K562 (cell line): ENCODE results near the gene SEPTIN12. TPM values are rescaled to one million over a fixed set of nuclear protein-coding genes. Genes with fewer than 3 reads are reported as not detected.

Source experiments
- C11orf30 ChIP-seq: fragments of 450-650 bp; IDR thresholded peaks from 2 replicates; pipeline ENCODE4 v1.6.1; 2016; ENCODE audit warnings: low read depth, mild to moderate bottlenecking
- CREB1 ChIP-seq, 2 experiments: sonication (generic) in 1 of 2; formaldehyde crosslinking in 1 of 2; IDR thresholded peaks; 2 replicates each; pipeline versions ENCODE4 v1.6.1 to v1.8.0; 2012 to 2022; ENCODE audit warnings: inconsistent platforms in 1 of 2, mild to moderate bottlenecking in 1 of 2, missing genetic modification reagents in 1 of 2, moderate library complexity in 1 of 2
- HDAC1 ChIP-seq, 2 experiments: fragments of 450-650 bp; IDR thresholded peaks; 2 replicates each; pipeline ENCODE4 v1.6.1; 2016 to 2017; ENCODE audit warnings: inconsistent platforms in 1 of 2, mild to moderate bottlenecking in 1 of 2, moderate library complexity in 1 of 2
- HMGN3 ChIP-seq: IDR thresholded peaks from 2 replicates; pipeline ENCODE4 v1.6.1; 2011; ENCODE audit warnings: borderline replicate concordance, low read depth, mild to moderate bottlenecking, mixed read lengths, low read length; ENCODE audit not compliant: insufficient read length; ENCODE audit errors: extremely low read depth
- KLF10 ChIP-seq: fragments of 250-450 bp; sonication (Bioruptor Pico); IDR thresholded peaks from 2 replicates; pipeline ENCODE4 v1.6.1; 2021; ENCODE audit warnings: matching md5 sums
- MXD1 ChIP-seq: fragments of 250-450 bp; sonication (Bioruptor Pico); IDR thresholded peaks from 2 replicates; pipeline ENCODE4 v1.8.0; 2021; ENCODE audit warnings: borderline replicate concordance, mild to moderate bottlenecking, moderate library complexity; ENCODE audit not compliant: poor library complexity, severe bottlenecking
- NFYB ChIP-seq: IDR thresholded peaks from 2 replicates; pipeline ENCODE4 v1.6.1; 2011; ENCODE audit warnings: mild to moderate bottlenecking, moderate library complexity; ENCODE audit not compliant: insufficient read length; ENCODE audit errors: extremely low read depth
- PML ChIP-seq: IDR thresholded peaks from 2 replicates; pipeline ENCODE4 v1.6.1; 2012; ENCODE audit warnings: low read length, inconsistent platforms
- PRMT5 ChIP-seq: sonication (generic); formaldehyde crosslinking; IDR thresholded peaks from 2 replicates; pipeline ENCODE4 v1.5.0; 2020; ENCODE audit warnings: missing genetic modification reagents
- PURB ChIP-seq: sonication (generic); formaldehyde crosslinking; IDR thresholded peaks from 2 replicates; pipeline ENCODE4 v1.9.0; 2021; ENCODE audit warnings: low read depth, mild to moderate bottlenecking, missing genetic modification reagents
- RBBP5 ChIP-seq: fragments of 200-600 bp; sonication (generic); IDR thresholded peaks from 2 replicates; pipeline ENCODE4 v1.6.1; 2012; ENCODE audit warnings: borderline replicate concordance, mild to moderate bottlenecking, low read length, control low read depth, inconsistent platforms; ENCODE audit not compliant: insufficient read depth, poor library complexity, severe bottlenecking
- RBM15 ChIP-seq: fragments of 200-400 bp; formaldehyde crosslinking; IDR thresholded peaks from 2 replicates; pipeline ENCODE4 v1.6.1; 2018; ENCODE audit warnings: mild to moderate bottlenecking, low read length, moderate library complexity; ENCODE audit not compliant: insufficient read depth
- SAFB ChIP-seq: fragments of 200-400 bp; formaldehyde crosslinking; IDR thresholded peaks from 2 replicates; pipeline ENCODE4 v1.6.1; 2017; ENCODE audit warnings: low read depth, low read length, borderline replicate concordance
- SNRNP70 ChIP-seq: fragments of 200-400 bp; formaldehyde crosslinking; optimal IDR thresholded peaks from 2 replicates; pipeline ENCODE3; 2017; ENCODE audit warnings: low read depth, low read length
- SPI1 ChIP-seq: IDR thresholded peaks from 2 replicates; pipeline ENCODE4 v1.6.1; 2011; ENCODE audit warnings: low read depth, low read length, control low read depth, borderline replicate concordance
- TRIM28 ChIP-seq: fragments of 450-650 bp; IDR thresholded peaks from 2 replicates; pipeline ENCODE4 v1.6.1; 2017
- U2AF1 ChIP-seq: fragments of 200-400 bp; formaldehyde crosslinking; optimal IDR thresholded peaks from 2 replicates; pipeline ENCODE3; 2017; ENCODE audit warnings: mild to moderate bottlenecking, low read depth, low read length, moderate library complexity
- ZNF561 ChIP-seq: fragments of 450-650 bp; formaldehyde crosslinking; conservative IDR thresholded peaks from 2 replicates; pipeline ENCODE4 v1.4.0; 2020; ENCODE audit warnings: mild to moderate bottlenecking, moderate library complexity
- ZNF77 ChIP-seq: fragments of 250-450 bp; sonication (Bioruptor Pico); IDR thresholded peaks from 2 replicates; pipeline ENCODE4 v1.5.0; 2020
- polyA plus RNA-seq, 8 experiments: library from polyadenylated mRNA; depleted of rRNA in 4 of 8; stranded (reverse) in 5 of 8; unstranded in 3 of 8; fragments of >200 nt; fragmentation: Nextera tagmentation in 2 of 8; fragmentation: Illumina TruSeq in 1 of 8; extraction: Ambion mirVana in 2 of 8; extraction: Trizol in 1 of 8; gene quantifications; 2 replicates each; pipeline versions ENCODE4 v1.2.1 to v1.2.3, GENCODE V29; 2011 to 2014; ENCODE audit warnings: inconsistent platforms in 1 of 8, missing spikeins in 1 of 8
- total RNA-seq, 7 experiments: library from RNA; depleted of rRNA in 6 of 7; stranded (reverse); fragments of >200 nt in 6 of 7; fragmentation: Illumina TruSeq in 2 of 7; extraction: Trizol in 2 of 7; gene quantifications; 2 replicates each; pipeline versions ENCODE4 v1.2.1 to v1.2.3, GENCODE V29; 2011 to 2021; ENCODE audit warnings: low replicate concordance in 1 of 7
- TF ChIP-seq, protein P1 (sequence below): fragments of 450-650 bp; formaldehyde crosslinking; IDR thresholded peaks from 2 replicates; pipeline ENCODE4 v1.4.0; 2020; ENCODE audit warnings: mild to moderate bottlenecking, moderate library complexity
- TF ChIP-seq, protein P2 (sequence below): fragments of 450-650 bp; formaldehyde crosslinking; IDR thresholded peaks from 2 replicates; pipeline ENCODE4 v1.4.0; 2022; ENCODE audit warnings: missing genetic modification characterization

Gene SEPTIN12
- total and polyA plus RNA-seq, 9 of the 15 experiments (the other 6 are each of a cell fraction or from before 2014, with no cell fraction given), result not detected

GRCh38 chr16:4766875-4767628 lies 21.1 kb downstream of the SEPTIN12 start, which contains the start of gene ZNF500 (continued):
- TF ChIP-seq RBBP5 (peak; percentile 85), TRIM28 (peak; percentile 71; the same call in 1 of the 2 replicates), SNRNP70 (no peak), SAFB (peak; percentile 66; the same call in 1 of the 2 replicates), PURB (CRISPR knock-in tag) (no peak), SPI1 (no peak), U2AF1 (peak; percentile 68), ZNF561 (no peak), CREB1 (IDR thresholded peaks at IDR 0.05) (peak; percentile 55), CREB1 (CRISPR knock-in tag; IDR thresholded peaks at IDR 0.05) (peak; percentile 84), PRMT5 (CRISPR knock-in tag) (no peak), HDAC1 (IDR thresholded peaks at IDR 0.05) (peak in 1 of 2 experiments; percentile 64; a peak in 1 of 4 replicates), C11orf30 (peak; percentile 73), NFYB (peak; percentile 29), KLF10 (CRISPR knock-in tag) (no peak), RBM15 (no peak), PML (no peak), ZNF77 (CRISPR knock-in tag) (no peak), MXD1 (CRISPR knock-in tag) (no peak), HMGN3 (peak; percentile 78)
- TF ChIP-seq, protein P1, sequence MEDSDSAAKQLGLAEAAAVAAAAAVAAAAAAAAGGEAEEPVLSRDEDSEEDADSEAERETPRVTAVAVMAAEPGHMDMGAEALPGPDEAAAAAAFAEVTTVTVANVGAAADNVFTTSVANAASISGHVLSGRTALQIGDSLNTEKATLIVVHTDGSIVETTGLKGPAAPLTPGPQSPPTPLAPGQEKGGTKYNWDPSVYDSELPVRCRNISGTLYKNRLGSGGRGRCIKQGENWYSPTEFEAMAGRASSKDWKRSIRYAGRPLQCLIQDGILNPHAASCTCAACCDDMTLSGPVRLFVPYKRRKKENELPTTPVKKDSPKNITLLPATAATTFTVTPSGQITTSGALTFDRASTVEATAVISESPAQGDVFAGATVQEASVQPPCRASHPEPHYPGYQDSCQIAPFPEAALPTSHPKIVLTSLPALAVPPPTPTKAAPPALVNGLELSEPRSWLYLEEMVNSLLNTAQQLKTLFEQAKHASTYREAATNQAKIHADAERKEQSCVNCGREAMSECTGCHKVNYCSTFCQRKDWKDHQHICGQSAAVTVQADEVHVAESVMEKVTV, result no peak
- TF ChIP-seq, protein P2, sequence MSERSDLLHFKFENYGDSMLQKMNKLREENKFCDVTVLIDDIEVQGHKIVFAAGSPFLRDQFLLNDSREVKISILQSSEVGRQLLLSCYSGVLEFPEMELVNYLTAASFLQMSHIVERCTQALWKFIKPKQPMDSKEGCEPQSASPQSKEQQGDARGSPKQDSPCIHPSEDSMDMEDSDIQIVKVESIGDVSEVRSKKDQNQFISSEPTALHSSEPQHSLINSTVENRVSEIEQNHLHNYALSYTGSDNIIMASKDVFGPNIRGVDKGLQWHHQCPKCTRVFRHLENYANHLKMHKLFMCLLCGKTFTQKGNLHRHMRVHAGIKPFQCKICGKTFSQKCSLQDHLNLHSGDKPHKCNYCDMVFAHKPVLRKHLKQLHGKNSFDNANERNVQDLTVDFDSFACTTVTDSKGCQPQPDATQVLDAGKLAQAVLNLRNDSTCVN (CRISPR knock-in tag), result no peak
